Eye (tissue), 1 donor: ENCODE data around the gene SC5D.
A peak's percentile ranks its signal among the peaks of the same experiment; 100 is the strongest.

Source experiments
- DNase-seq: peaks from one replicate; pipeline ENCODE4 v3.0.0-alpha.2; 2015

The SC5D gene

GRCh38 chr11:121292495-121293287, at the start of gene SC5D:
SC5D (plus strand) TSS chr11:121292771; CDS start chr11:121303376, 10,605 bp downstream.
- peak; percentile 96 for DNase-seq

GRCh38 chr11:121244884-121245283, 47.7 kb upstream of the SC5D start:
- no peak for DNase-seq

- DNase-seq = no peak
Observed at GRCh38 chr11:121246021-121246768, 46.4 kb upstream of the SC5D start.

- DNase-seq = no peak
Observed at GRCh38 chr11:121246769-121247035, 45.9 kb upstream of the SC5D start.

- no peak for DNase-seq
Observed at GRCh38 chr11:121248496-121248895, 44.1 kb upstream of the SC5D start.

- peak; percentile 50 for DNase-seq
Observed at GRCh38 chr11:121249039-121249663, 43.4 kb upstream of the SC5D start.

- no peak for DNase-seq
Observed at GRCh38 chr11:121250843-121251242, 41.7 kb upstream of the SC5D start.

GRCh38 chr11:121253951-121254350, 38.6 kb upstream of the SC5D start:
- DNase-seq = no peak

GRCh38 chr11:121254756-121255155, 37.8 kb upstream of the SC5D start:
- DNase-seq = no peak

- DNase-seq = no peak
Observed at GRCh38 chr11:121255473-121256125, 37.0 kb upstream of the SC5D start.

GRCh38 chr11:121257289-121257688, 35.3 kb upstream of the SC5D start:
- no peak for DNase-seq

- no peak for DNase-seq
Observed at GRCh38 chr11:121257976-121258375, 34.6 kb upstream of the SC5D start.

GRCh38 chr11:121265586-121265985, 27.0 kb upstream of the SC5D start:
- DNase-seq = no peak

- DNase-seq = no peak
Observed at GRCh38 chr11:121268581-121268980, 24.0 kb upstream of the SC5D start.

GRCh38 chr11:121270001-121270678, 22.4 kb upstream of the SC5D start:
- peak; percentile 37 for DNase-seq

GRCh38 chr11:121274332-121274991, 18.1 kb upstream of the SC5D start:
- DNase-seq = no peak

GRCh38 chr11:121281698-121282097, 10.9 kb upstream of the SC5D start:
- DNase-seq = no peak

GRCh38 chr11:121282386-121282785, 10.2 kb upstream of the SC5D start:
- DNase-seq = no peak

- no peak for DNase-seq
Observed at GRCh38 chr11:121282886-121283502, 9.6 kb upstream of the SC5D start.

GRCh38 chr11:121291319-121291718, 1.3 kb upstream of the SC5D start:
- no peak for DNase-seq

GRCh38 chr11:121291896-121292494, 576 bp upstream of the SC5D start:
- no peak for DNase-seq

GRCh38 chr11:121293288-121293594, 670 bp downstream of the SC5D start:
- no peak for DNase-seq
